HEK293T (cell line): ENCODE data around the gene CAMSAP2.

Experiments used
- ARNT ChIP-seq: fragments of 450-650 bp; IDR thresholded peaks from 2 replicates; pipeline ENCODE4 v1.6.1; 2017; ENCODE audit warnings: mild to moderate bottlenecking
- BHLHE40 ChIP-seq: fragments of 450-650 bp; IDR thresholded peaks from 2 replicates; pipeline ENCODE4 v1.6.1; 2016; ENCODE audit warnings: mild to moderate bottlenecking, moderate library complexity, borderline replicate concordance
- CTBP1 ChIP-seq: fragments of 450-650 bp; IDR thresholded peaks from 2 replicates; pipeline ENCODE4 v1.6.1; 2016; ENCODE audit warnings: borderline replicate concordance
- ELF4 ChIP-seq: fragments of 450-650 bp; IDR thresholded peaks from 2 replicates; pipeline ENCODE4 v1.6.1; 2017; ENCODE audit warnings: antibody characterized with exemption
- FOXA1 ChIP-seq: fragments of 450-650 bp; IDR thresholded peaks from 2 replicates; pipeline ENCODE4 v1.6.1; 2016; ENCODE audit warnings: mild to moderate bottlenecking
- FOXK2 ChIP-seq: fragments of 450-650 bp; IDR thresholded peaks from 2 replicates; pipeline ENCODE4 v1.6.1; 2016; ENCODE audit warnings: mild to moderate bottlenecking
- FOXM1 ChIP-seq: fragments of 450-650 bp; IDR thresholded peaks from 2 replicates; pipeline ENCODE4 v1.6.1; 2017; ENCODE audit warnings: mild to moderate bottlenecking, borderline replicate concordance
- HDGF ChIP-seq: fragments of 450-650 bp; IDR thresholded peaks from 2 replicates; pipeline ENCODE4 v1.6.1; 2017; ENCODE audit warnings: antibody characterized with exemption, borderline replicate concordance
- LEF1 ChIP-seq: fragments of 450-650 bp; IDR thresholded peaks from 2 replicates; pipeline ENCODE4 v1.6.1; 2017; ENCODE audit warnings: mild to moderate bottlenecking, borderline replicate concordance
- SP1 ChIP-seq: fragments of 450-650 bp; IDR thresholded peaks from 2 replicates; pipeline ENCODE4 v1.6.1; 2017
- SUZ12 ChIP-seq: fragments of 450-650 bp; IDR thresholded peaks from 2 replicates; pipeline ENCODE4 v1.6.1; 2016; ENCODE audit warnings: mild to moderate bottlenecking
- TARDBP ChIP-seq: fragments of 450-650 bp; IDR thresholded peaks from 2 replicates; pipeline ENCODE4 v1.6.1; 2016
- ZNF384 ChIP-seq: fragments of 450-650 bp; IDR thresholded peaks from 2 replicates; pipeline ENCODE4 v1.6.1; 2016
- TF ChIP-seq, protein P1 (sequence below): fragments of 450-650 bp; IDR thresholded peaks from 2 replicates; pipeline ENCODE4 v1.6.1; 2016

- TF ChIP-seq BHLHE40 (no peak), ARNT (no peak), TARDBP (no peak), LEF1 (no peak), SP1 (no peak), ZNF384 (no peak), FOXA1 (no peak), FOXM1 (no peak), ELF4 (no peak), HDGF (no peak), CTBP1 (no peak), FOXK2 (no peak), SUZ12 (no peak)
- TF ChIP-seq, protein P1, sequence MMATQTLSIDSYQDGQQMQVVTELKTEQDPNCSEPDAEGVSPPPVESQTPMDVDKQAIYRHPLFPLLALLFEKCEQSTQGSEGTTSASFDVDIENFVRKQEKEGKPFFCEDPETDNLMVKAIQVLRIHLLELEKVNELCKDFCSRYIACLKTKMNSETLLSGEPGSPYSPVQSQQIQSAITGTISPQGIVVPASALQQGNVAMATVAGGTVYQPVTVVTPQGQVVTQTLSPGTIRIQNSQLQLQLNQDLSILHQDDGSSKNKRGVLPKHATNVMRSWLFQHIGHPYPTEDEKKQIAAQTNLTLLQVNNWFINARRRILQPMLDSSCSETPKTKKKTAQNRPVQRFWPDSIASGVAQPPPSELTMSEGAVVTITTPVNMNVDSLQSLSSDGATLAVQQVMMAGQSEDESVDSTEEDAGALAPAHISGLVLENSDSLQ, result no peak
Measured at GRCh38 chr1:200894712-200895442, 156.2 kb downstream of the CAMSAP2 start, which contains the start of gene INAVA.
